NK-92 treated with Interleukin-12 subunit alpha and Interleukin-12 subunit beta, amount 100 ng/mL, for 24 hours (cell line): ENCODE results near the gene ZNHIT2.

ENCODE experiments used
- DNase-seq: peaks from one replicate; lab custom pipeline; 2025; lab: John Stamatoyannopoulos, UW

The ZNHIT2 gene

GRCh38 chr11:65134240-65134951, 16.9 kb upstream of the ZNHIT2 start, which contains the start of gene SYVN1:
Gene SYVN1 (minus strand): TSS chr11:65134519. CDS start chr11:65133601, 918 bp downstream.
- DNase-seq, result peak; percentile 84

GRCh38 chr11:65133724-65134123, 16.2 kb upstream of the ZNHIT2 start:
- no peak for DNase-seq

GRCh38 chr11:65132988-65133700, 15.6 kb upstream of the ZNHIT2 start:
- no peak for DNase-seq

GRCh38 chr11:65132238-65132987, 14.9 kb upstream of the ZNHIT2 start:
- DNase-seq, result no peak

GRCh38 chr11:65131895-65132237, 14.4 kb upstream of the ZNHIT2 start:
- no peak for DNase-seq

GRCh38 chr11:65131417-65131776, 13.9 kb upstream of the ZNHIT2 start:
- no peak for DNase-seq

GRCh38 chr11:65130631-65131416, 13.3 kb upstream of the ZNHIT2 start:
- DNase-seq, result no peak

- DNase-seq, result no peak
Observed at GRCh38 chr11:65129649-65130441, 12.3 kb upstream of the ZNHIT2 start.

GRCh38 chr11:65128182-65129145, 11.0 kb upstream of the ZNHIT2 start:
- DNase-seq, result no peak

GRCh38 chr11:65127473-65128181, 10.1 kb upstream of the ZNHIT2 start:
- DNase-seq, result no peak

GRCh38 chr11:65126624-65127274, 9.2 kb upstream of the ZNHIT2 start:
- DNase-seq, result no peak

GRCh38 chr11:65125197-65126056, 7.9 kb upstream of the ZNHIT2 start:
- no peak for DNase-seq

- no peak for DNase-seq
Observed at GRCh38 chr11:65124480-65125196, 7.1 kb upstream of the ZNHIT2 start.

- peak; percentile 99 for DNase-seq
Observed at GRCh38 chr11:65121865-65122696, 4.6 kb upstream of the ZNHIT2 start, which contains the start of the genes FAU and MRPL49. Gene FAU (minus strand): TSS chr11:65122134. CDS start chr11:65121813, 321 bp downstream. Gene MRPL49 (plus strand): TSS chr11:65122321. CDS start chr11:65122347, 26 bp downstream.

- no peak for DNase-seq
Observed at GRCh38 chr11:65121447-65121864, 4.0 kb upstream of the ZNHIT2 start.

GRCh38 chr11:65120831-65121230, 3.3 kb upstream of the ZNHIT2 start:
- DNase-seq, result no peak
